ENCODE results near the gene RPL10L.

RPL10L gene

DNA sequence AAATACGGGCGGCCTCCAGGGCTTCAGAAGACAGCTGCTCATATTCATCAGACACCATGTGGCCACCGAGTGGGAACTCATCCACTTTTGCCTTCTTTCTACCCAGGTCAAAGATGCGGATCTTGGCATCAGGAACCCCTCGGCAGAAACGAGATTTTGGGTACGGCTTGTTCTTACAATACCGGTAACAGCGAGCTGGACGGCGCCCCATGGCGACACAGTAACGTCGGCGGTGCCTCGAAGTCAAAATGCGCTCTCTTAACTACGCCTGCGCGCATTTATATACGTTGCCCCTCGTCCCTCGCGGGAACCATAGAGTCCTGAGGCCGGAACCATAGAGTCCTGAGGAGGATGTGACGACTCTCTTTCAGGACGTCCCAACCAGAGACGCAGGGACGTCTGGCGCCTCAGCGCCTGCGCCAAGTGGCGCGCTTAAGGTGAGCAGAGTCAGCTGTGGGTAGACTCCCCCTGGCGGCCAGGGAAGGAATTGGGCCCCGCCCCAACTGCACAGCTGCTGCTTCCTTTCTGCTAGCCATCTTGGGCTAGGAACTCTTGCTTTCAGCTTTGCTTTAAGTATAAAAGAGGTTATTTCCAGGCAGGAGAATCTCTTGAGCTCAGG lies at the start of gene RPL10L:
Gene RPL10L (minus strand): TSS at position 256 of the 619 bp plus-strand sequence. CDS start 45 bp downstream, at position 211.
- no peak for DNase-seq (ENCODE audit: low spot score)

DNA sequence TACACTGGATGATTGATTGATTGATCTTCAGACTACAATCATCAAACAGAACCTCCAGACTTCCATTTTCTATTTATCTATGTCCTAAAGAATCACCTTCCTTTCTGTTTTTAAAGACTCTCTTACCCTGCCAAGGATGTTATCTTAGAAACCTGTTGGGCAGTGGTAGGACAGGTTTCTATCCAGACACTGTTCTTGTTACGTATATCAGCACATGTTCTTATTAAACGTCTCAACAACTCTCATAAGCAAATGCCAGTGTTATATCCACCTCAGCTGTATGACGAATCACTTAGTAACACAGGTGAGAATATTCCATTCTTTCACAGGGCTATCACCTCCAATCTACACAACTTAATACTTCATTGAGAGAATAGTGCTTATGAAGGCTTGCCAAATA lies 40.2 kb upstream of the RPL10L start:
- no peak for DNase-seq (ENCODE audit: low spot score)

DNA sequence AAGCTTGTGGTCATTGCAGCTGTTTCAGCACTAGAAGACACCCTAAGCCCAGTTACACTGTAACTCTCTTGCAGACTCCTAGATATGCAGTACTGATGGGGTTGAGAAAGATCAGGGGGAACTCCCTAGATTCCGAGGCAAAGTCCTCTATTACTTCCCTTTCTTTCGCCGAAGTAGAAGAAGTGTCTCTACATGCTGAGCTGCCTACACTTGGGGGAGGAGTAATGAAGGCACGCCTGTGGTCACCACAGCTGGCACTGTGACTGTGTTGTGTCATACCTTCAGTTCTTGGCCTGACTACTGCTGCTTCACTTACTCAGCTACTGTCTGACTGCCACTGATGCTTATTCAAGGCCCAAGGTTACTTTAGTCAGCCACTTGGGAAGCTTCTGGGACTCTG lies 35.1 kb upstream of the RPL10L start:
- DNase-seq (ENCODE audit: low spot score), result no peak

GRCh38 chr14:46672128-46672527 lies 20.5 kb upstream of the RPL10L start:
- no peak for DNase-seq (ENCODE audit: low spot score)

GRCh38 chr14:46663382-46663781 lies 11.8 kb upstream of the RPL10L start:
- no peak for DNase-seq (ENCODE audit: low spot score)

- no peak for DNase-seq (ENCODE audit: low spot score)
Observed at GRCh38 chr14:46661728-46662127, 10.1 kb upstream of the RPL10L start.

DNA sequence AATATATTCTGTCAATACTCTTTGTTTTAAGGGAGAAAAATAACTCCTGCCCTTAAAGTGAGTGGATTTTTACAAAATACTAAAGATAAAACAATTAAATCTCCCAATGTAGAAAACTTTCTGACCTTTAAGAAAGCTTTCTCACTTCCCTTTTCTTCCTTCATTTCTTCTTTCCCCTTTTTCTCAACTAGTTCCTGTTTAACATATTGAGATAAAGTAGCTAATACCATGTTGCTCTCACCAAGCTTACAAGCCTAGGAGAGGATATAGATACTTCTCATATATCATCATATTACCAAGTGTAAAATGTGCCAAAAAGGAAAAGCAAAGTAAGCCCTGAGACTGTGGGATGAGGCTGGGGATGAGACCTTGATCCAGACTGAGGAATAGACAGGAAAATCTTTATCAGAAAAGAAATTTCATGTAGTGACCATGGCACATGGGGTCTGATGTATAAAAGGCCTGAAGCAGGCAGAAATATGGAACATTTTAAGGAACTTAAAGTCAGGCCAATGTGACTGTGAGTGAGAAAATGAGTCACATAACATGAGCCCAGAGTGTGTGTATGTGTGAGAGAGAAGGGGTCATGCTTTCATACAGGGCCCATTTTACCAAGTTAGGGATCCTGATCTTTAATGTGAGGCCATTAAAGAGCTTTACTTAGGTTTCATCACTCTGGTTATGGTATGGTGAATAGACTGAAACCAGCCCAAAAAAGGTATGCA lies 1.6 kb upstream of the RPL10L start:
- no peak for DNase-seq (ENCODE audit: low spot score)

GRCh38 chr14:46646796-46647195 lies 4.8 kb downstream of the RPL10L start:
- no peak for DNase-seq (ENCODE audit: low spot score)

- no peak for DNase-seq (ENCODE audit: low spot score)
Observed at GRCh38 chr14:46626876-46627275, 24.7 kb downstream of the RPL10L start.

Measured in kidney tubule cell (primary cell).